K562 (cell line): ENCODE results near the gene TSGA10IP. TPM values are rescaled to one million over a fixed set of nuclear protein-coding genes. Genes with fewer than 3 reads are reported as not detected.

Experiments used
- EP400 ChIP-seq: fragments of 450-650 bp; IDR thresholded peaks from 2 replicates; pipeline ENCODE4 v1.6.1; 2017; ENCODE audit warnings: antibody characterized with exemption, mild to moderate bottlenecking, moderate library complexity
- ESRRA ChIP-seq: fragments of 450-650 bp; IDR thresholded peaks from 2 replicates; pipeline ENCODE4 v1.6.1; 2014; ENCODE audit warnings: low read depth, mild to moderate bottlenecking, moderate library complexity, borderline replicate concordance
- GABPA ChIP-seq: fragments of 200-800 bp; sonication (Bioruptor generic); conservative IDR thresholded peaks from 2 replicates; pipeline ENCODE4 v1.6.1; 2016; ENCODE audit warnings: low read depth, missing genetic modification characterization, missing compliant biosample characterization
- JUND ChIP-seq, 2 experiments: IDR thresholded peaks; 2 replicates in 1 of 2; 3 replicates in 1 of 2; pipeline ENCODE4 v1.6.1; 2011; ENCODE audit warnings: borderline replicate concordance in 2 of 2, low read depth in 2 of 2, low read length in 2 of 2, improper control_type of control experiment in 1 of 2, missing biosample characterization in 1 of 2, missing genetic modification characterization in 1 of 2, missing genetic modification reagents in 1 of 2
- KLF16 ChIP-seq: IDR thresholded peaks from 2 replicates; pipeline ENCODE4 v1.6.1; 2016; ENCODE audit warnings: antibody characterized with exemption
- MGA ChIP-seq: fragments of 450-650 bp; IDR thresholded peaks from 2 replicates; pipeline ENCODE4 v1.6.1; 2016; ENCODE audit warnings: mild to moderate bottlenecking, moderate library complexity
- RBFOX2 ChIP-seq: fragments of 200-400 bp; formaldehyde crosslinking; IDR thresholded peaks from 2 replicates; pipeline ENCODE4 v1.6.1; 2017; ENCODE audit warnings: low read depth, mild to moderate bottlenecking, low read length, moderate library complexity
- SAP30 ChIP-seq: fragments of 200-600 bp; sonication (generic); IDR thresholded peaks from 2 replicates; pipeline ENCODE4 v1.6.1; 2012; ENCODE audit warnings: borderline replicate concordance, low read depth, mild to moderate bottlenecking, moderate library complexity, low read length, control low read depth, inconsistent platforms; ENCODE audit not compliant: insufficient read depth, poor library complexity, severe bottlenecking
- SMAD4 ChIP-seq: fragments of 250-450 bp; sonication (Bioruptor Pico); conservative IDR thresholded peaks from 2 replicates; pipeline ENCODE4 v1.8.0; 2021; ENCODE audit warnings: inconsistent platforms, mild to moderate bottlenecking, moderate library complexity
- SPI1 ChIP-seq: IDR thresholded peaks from 2 replicates; pipeline ENCODE4 v1.6.1; 2011; ENCODE audit warnings: low read depth, low read length, control low read depth, borderline replicate concordance
- ZBTB7A ChIP-seq: IDR thresholded peaks from 2 replicates; pipeline ENCODE4 v1.6.1; 2011; ENCODE audit warnings: low read depth, mild to moderate bottlenecking, low read length, moderate library complexity, borderline replicate concordance; ENCODE audit not compliant: control insufficient read depth
- ZNF561 ChIP-seq: fragments of 450-650 bp; formaldehyde crosslinking; conservative IDR thresholded peaks from 2 replicates; pipeline ENCODE4 v1.4.0; 2020; ENCODE audit warnings: mild to moderate bottlenecking, moderate library complexity
- ZNF75A ChIP-seq: fragments of 450-650 bp; formaldehyde crosslinking; IDR thresholded peaks from 2 replicates; pipeline ENCODE4 v1.4.0; 2020; ENCODE audit warnings: mild to moderate bottlenecking
- polyA plus RNA-seq, 8 experiments: library from polyadenylated mRNA; depleted of rRNA in 4 of 8; stranded (reverse) in 5 of 8; unstranded in 3 of 8; fragments of >200 nt; fragmentation: Nextera tagmentation in 2 of 8; fragmentation: Illumina TruSeq in 1 of 8; extraction: Ambion mirVana in 2 of 8; extraction: Trizol in 1 of 8; gene quantifications; 2 replicates each; pipeline versions ENCODE4 v1.2.1 to v1.2.3, GENCODE V29; 2011 to 2014; ENCODE audit warnings: inconsistent platforms in 1 of 8, missing spikeins in 1 of 8
- total RNA-seq, 7 experiments: library from RNA; depleted of rRNA in 6 of 7; stranded (reverse); fragments of >200 nt in 6 of 7; fragmentation: Illumina TruSeq in 2 of 7; extraction: Trizol in 2 of 7; gene quantifications; 2 replicates each; pipeline versions ENCODE4 v1.2.1 to v1.2.3, GENCODE V29; 2011 to 2021; ENCODE audit warnings: low replicate concordance in 1 of 7

The TSGA10IP gene
- total and polyA plus RNA-seq, 9 of the 15 experiments (the other 6 are each of a cell fraction or from before 2014, with no cell fraction given): not detected

GRCh38 chr11:65911682-65912568 lies 33.4 kb upstream of the TSGA10IP start (continued):
- TF ChIP-seq MGA: peak; percentile 66
- TF ChIP-seq SPI1: peak; percentile 88
- peak; percentile 58 for TF ChIP-seq GABPA (tag)
- no peak for TF ChIP-seq ZNF75A
- TF ChIP-seq EP400: peak; percentile 37; the same call in 1 of the 2 replicates
- no peak for TF ChIP-seq JUND (IDR thresholded peaks at IDR 0.05; ENCODE audit: borderline replicate concordance, low read depth, low read length)
- TF ChIP-seq JUND (tag; IDR thresholded peaks at IDR 0.05; ENCODE audit: borderline replicate concordance, low read depth, low read length): no peak
- TF ChIP-seq SMAD4 (CRISPR knock-in tag): peak; percentile 51; the same call in 1 of the 2 replicates
- TF ChIP-seq KLF16: peak; percentile 18; the same call in 1 of the 2 replicates
- peak; percentile 82 for TF ChIP-seq ESRRA
- peak; percentile 42 for TF ChIP-seq SAP30
- TF ChIP-seq ZBTB7A: peak; percentile 72; the same call in 1 of the 2 replicates
- TF ChIP-seq RBFOX2: peak; percentile 61
- TF ChIP-seq ZNF561 (CRISPR knock-in tag): no peak
